ENCODE data around the gene SORCS2.

Gene SORCS2

GRCh38 chr4:7769396-7770223 lies 577.3 kb downstream of the SORCS2 start:
- DNase-seq, result no peak
- Histone ChIP-seq H3K4me1 (peaks cover 9% of the 10 kb centered on the region), H3K9me3 (no peaks in the 10 kb centered on the region), H3K27me3 (no peaks in the 10 kb centered on the region), H3K4me3 (ENCODE audit: low read depth, low read length) (no peak overlapping the region), H3K36me3 (peaks cover 98% of the 10 kb centered on the region)
- TF ChIP-seq CTCF (IDR thresholded peaks at IDR 0.05; ENCODE audit: low read depth, low read length), result no peak

GRCh38 chr4:7770224-7771050 lies 578.1 kb downstream of the SORCS2 start:
- peaks cover 96% of the 10 kb centered on the region for H3K36me3 ChIP-seq
- H3K27me3 ChIP-seq, result no peaks in the 10 kb centered on the region
- no peak for DNase-seq
- TF ChIP-seq CTCF (IDR thresholded peaks at IDR 0.05; ENCODE audit: low read depth, low read length), result peak; percentile 67
- H3K9me3 ChIP-seq, result no peaks in the 10 kb centered on the region
- H3K4me1 ChIP-seq, result peaks cover 9% of the 10 kb centered on the region
- no peak overlapping the region for H3K4me3 ChIP-seq (ENCODE audit: low read depth, low read length)

- no peak overlapping the region for H3K4me3 ChIP-seq (ENCODE audit: low read depth, low read length)
- H3K36me3 ChIP-seq, result peaks cover 96% of the 10 kb centered on the region
- TF ChIP-seq CTCF (IDR thresholded peaks at IDR 0.05; ENCODE audit: low read depth, low read length), result no peak
- H3K9me3 ChIP-seq, result no peaks in the 10 kb centered on the region
- no peak for DNase-seq
- no peaks in the 10 kb centered on the region for H3K27me3 ChIP-seq
- peaks cover 9% of the 10 kb centered on the region for H3K4me1 ChIP-seq
Observed at GRCh38 chr4:7771056-7771455, 578.7 kb downstream of the SORCS2 start.

GRCh38 chr4:7771541-7772507 lies 579.5 kb downstream of the SORCS2 start:
- Histone ChIP-seq H3K36me3 (peaks cover 96% of the 10 kb centered on the region), H3K4me3 (ENCODE audit: low read depth, low read length) (no peak overlapping the region), H3K27me3 (no peaks in the 10 kb centered on the region), H3K4me1 (peaks cover 9% of the 10 kb centered on the region), H3K9me3 (no peaks in the 10 kb centered on the region)
- TF ChIP-seq CTCF (IDR thresholded peaks at IDR 0.05; ENCODE audit: low read depth, low read length), result 0 out of 2 replicates have a peak, but pooled peaks have one; percentile 2
- DNase-seq, result peak; percentile 72

- no peak for DNase-seq
- peaks cover 9% of the 10 kb centered on the region for H3K4me1 ChIP-seq
- no peak overlapping the region for H3K4me3 ChIP-seq (ENCODE audit: low read depth, low read length)
- H3K27me3 ChIP-seq, result no peaks in the 10 kb centered on the region
- no peaks in the 10 kb centered on the region for H3K9me3 ChIP-seq
- no peak for TF ChIP-seq CTCF (IDR thresholded peaks at IDR 0.05; ENCODE audit: low read depth, low read length)
- peaks cover 98% of the 10 kb centered on the region for H3K36me3 ChIP-seq
Observed at GRCh38 chr4:7772711-7773385, 580.5 kb downstream of the SORCS2 start.

All from BE2C (cell line).